Natural killer cell treated with Interleukin-12 subunit alpha and Interleukin-12 subunit beta and Interleukin-15 and Interleukin-18, amount 100 ng/mL, for 72 hours (primary cell): ENCODE measurements around the gene CMTM4. TPM values are rescaled to one million over a fixed set of nuclear protein-coding genes. Genes with fewer than 3 reads are reported as not detected.
"Not testable (repeated sequence)": the region's sequence is repeated elsewhere in the genome, so short reads cannot be mapped to it uniquely, and the experiment has no call there.

Source experiments
- ATAC-seq, 2 donors: fragments of 150-1000 bp; cut with Tn5 transposase in 1 of 2; sonication (Bioruptor Pico), chemical (Tn5 transposase) in 1 of 2; 2 replicates each; pipeline ENCODE4 v1.10.0; 2021
- DNase-seq: peaks from one replicate; pipeline ENCODE4 v3.0.0; 2022; ENCODE audit warnings: low spot score
- H3K27ac Mint-ChIP-seq, 2 donors: 1 replicate in 1 of 2; 2 replicates in 1 of 2; pipeline ENCODE4 v1.8.0; 2022; ENCODE audit warnings: mixed read lengths in 2 of 2, mild to moderate bottlenecking in 1 of 2, moderate library complexity in 1 of 2
- H3K27me3 Mint-ChIP-seq, 2 donors: 1 replicate in 1 of 2; 2 replicates in 1 of 2; pipeline ENCODE4 v1.8.0; 2022; ENCODE audit warnings: mixed read lengths in 2 of 2
- H3K36me3 Mint-ChIP-seq: one replicate; pipeline ENCODE4 v1.8.0; 2022; ENCODE audit warnings: mixed read lengths
- H3K4me1 Mint-ChIP-seq, 2 donors: 1 replicate in 1 of 2; 2 replicates in 1 of 2; pipeline ENCODE4 v1.8.0; 2022; ENCODE audit warnings: low read depth in 2 of 2, mixed read lengths in 2 of 2, mild to moderate bottlenecking in 1 of 2
- H3K4me3 Mint-ChIP-seq: one replicate; pipeline ENCODE4 v1.8.0; 2022; ENCODE audit warnings: mixed read lengths
- H3K9me3 Mint-ChIP-seq: 2 replicates; pipeline ENCODE4 v1.8.0; 2022; ENCODE audit warnings: mixed read lengths
- total RNA-seq, 2 donors: library from RNA; stranded (reverse); gene quantifications; one replicate each; pipeline ENCODE4 v1.2.3, GENCODE V29; 2022

The CMTM4 gene
- total RNA-seq, 2 donors from 2014 or later, result 1.2 to 2.2 TPM

- DNase-seq (no peak), ATAC-seq (no peak)
- Mint-ChIP-seq H3K4me1 (peaks cover 31 to 44% of the 10 kb centered on the region in 2 donors), H3K9me3 (no peaks in the 10 kb centered on the region), H3K4me3 (no peak overlapping the region), H3K27me3 (no peaks in the 10 kb centered on the region), H3K27ac (peak overlapping the region in 1 of 2 donors; percentile 45), H3K36me3 (peaks cover 15% of the 10 kb centered on the region)
Observed at GRCh38 chr16:66568355-66568754, 128.2 kb downstream of the CMTM4 start.

- ATAC-seq, H3K9me3 Mint-ChIP-seq, H3K27me3 Mint-ChIP-seq, DNase-seq, H3K4me3 Mint-ChIP-seq: not testable (repeated sequence)
- peaks cover 15% of the 10 kb centered on the region for H3K36me3 Mint-ChIP-seq
- H3K4me1 Mint-ChIP-seq, result peaks cover 35 to 51% of the 10 kb centered on the region in 2 donors
- peak overlapping the region in 1 of 2 donors; percentile 45 for H3K27ac Mint-ChIP-seq
Observed at GRCh38 chr16:66567270-66567669, 129.3 kb downstream of the CMTM4 start.

DNA sequence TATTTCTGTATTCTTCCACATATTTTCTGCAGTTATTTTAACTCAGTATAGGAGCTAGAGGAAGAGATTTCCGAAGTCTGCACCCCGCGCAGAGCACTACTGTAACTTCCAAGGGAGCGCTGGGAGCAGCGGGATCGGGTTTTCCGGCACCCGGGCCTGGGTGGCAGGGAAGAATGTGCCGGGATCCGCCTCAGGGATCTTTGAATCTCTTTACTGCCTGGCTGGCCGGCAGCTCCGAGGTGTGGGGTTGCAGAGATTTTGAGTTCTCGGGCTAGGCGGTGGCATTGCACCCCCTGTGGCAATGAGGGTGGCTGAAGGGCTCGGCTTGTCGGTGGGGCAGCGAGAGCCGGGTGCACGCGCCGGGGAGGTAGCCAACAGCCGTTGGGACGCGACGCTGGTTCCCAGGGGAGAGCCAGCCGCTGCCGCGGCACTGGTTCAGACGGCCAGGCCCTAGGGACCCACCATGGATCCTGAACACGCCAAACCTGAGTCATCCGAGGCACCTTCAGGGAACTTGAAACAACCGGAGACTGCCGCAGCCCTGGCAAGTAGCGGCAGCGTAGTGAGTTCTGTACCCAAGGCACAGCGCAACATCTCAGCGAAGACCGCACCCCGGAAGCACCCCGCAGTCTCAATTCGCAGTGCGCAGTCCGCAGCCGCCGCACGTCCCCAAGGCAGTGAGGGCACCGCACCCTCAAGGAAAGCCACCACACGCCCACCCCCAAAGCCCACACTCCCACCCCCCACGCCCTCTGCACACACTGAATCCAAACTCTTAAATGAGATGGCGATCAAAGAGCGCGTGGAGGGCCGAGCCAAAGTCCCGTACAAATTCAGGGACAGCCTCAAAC is 130.3 kb downstream of the CMTM4 start, which contains the start of gene CMTM1:
Gene CMTM1, plus strand, starts transcription at position 389 of the 851 bp plus-strand sequence. Its CDS starts 75 bp downstream, at position 464.
- peaks cover 32 to 51% of the 10 kb centered on the region in 2 donors for H3K4me1 Mint-ChIP-seq
- H3K36me3 Mint-ChIP-seq, result peaks cover 21% of the 10 kb centered on the region
- no peaks in the 10 kb centered on the region for H3K27me3 Mint-ChIP-seq
- DNase-seq (no peak), ATAC-seq (no peak)
- H3K9me3 Mint-ChIP-seq, result no peaks in the 10 kb centered on the region
- no peak within 1 kb of the TSS for H3K4me3 Mint-ChIP-seq
- H3K27ac Mint-ChIP-seq, result peak within 1 kb of the TSS; percentile 59 to 78

Other genes with a start within 250 kb of the CMTM4 start
- 1 to 10 TPM; 5.9 to 6.3 TPM for gene TK2, start 146.6 kb downstream of the CMTM4 start, total RNA-seq
- gene CKLF, start 144.2 kb downstream of the CMTM4 start, total RNA-seq, result 10 to 100 TPM; 71.2 to 78.6 TPM
- 10 to 100 TPM in 1 of 2 donors, 1 to 10 TPM in 1; 7.2 to 11.6 TPM for gene CMTM1, start 130.3 kb downstream of the CMTM4 start, total RNA-seq
- gene CMTM2, start 117.3 kb downstream of the CMTM4 start, total RNA-seq, result under 1 TPM; 0.45 to 0.67 TPM
- 10 to 100 TPM; 43.8 to 49.7 TPM for gene CMTM3, start 92.0 kb downstream of the CMTM4 start, total RNA-seq
- gene DYNC1LI2, start 54.9 kb upstream of the CMTM4 start, total RNA-seq, result 100 to 1,000 TPM in 1 of 2 donors, 10 to 100 TPM in 1; 74.0 to 101 TPM
- under 1 TPM; 0.38 to 0.64 TPM for gene TERB1, start 104.8 kb upstream of the CMTM4 start, total RNA-seq
- 10 to 100 TPM; 69.4 to 98.3 TPM for gene NAE1, start 134.2 kb upstream of the CMTM4 start, total RNA-seq
- gene CA7, start 147.7 kb upstream of the CMTM4 start, total RNA-seq, result not detected
- 10 to 100 TPM; 28.0 to 35.0 TPM for gene PDP2, start 183.8 kb upstream of the CMTM4 start, total RNA-seq
- not detected for gene CDH16, start 222.1 kb upstream of the CMTM4 start, total RNA-seq
- gene RRAD, start 228.8 kb upstream of the CMTM4 start, total RNA-seq, result 10 to 100 TPM in 1 of 2 donors, 1 to 10 TPM in 1; 2.3 to 12.8 TPM
- gene CIAO2B, start 237.7 kb upstream of the CMTM4 start, total RNA-seq, result 100 to 1,000 TPM; 147 to 153 TPM
- gene CES2, start 238.8 kb upstream of the CMTM4 start, total RNA-seq, result 10 to 100 TPM; 27.7 to 36.7 TPM